ENCODE data around the gene MRGPRF. TPM values are rescaled to one million over a fixed set of nuclear protein-coding genes. Genes with fewer than 3 reads are reported as not detected.
"Not testable (repeated sequence)": the region's sequence is repeated elsewhere in the genome, so short reads cannot be mapped to it uniquely, and the experiment has no call there.

Gene MRGPRF
- total and polyA plus RNA-seq, 9 donors = 10.2 to 27.2 (median 20.0) TPM

GRCh38 chr11:69003866-69004367 is 9.1 kb downstream of the MRGPRF start:
- 86% methylated on average over 18 of the region's 20 CpGs for WGBS (ENCODE audit: insufficient coverage)
- no peak overlapping the region for H3K4me3 ChIP-seq (ENCODE audit: low read length)
- H3K9me3 ChIP-seq (replicated peaks; ENCODE audit: control insufficient read depth, low read depth, low read length) = no peaks in the 10 kb centered on the region
- peaks cover 3% of the 10 kb centered on the region for H3K27me3 ChIP-seq (ENCODE audit: control insufficient read depth, insufficient read depth, low read length)
- H3K36me3 ChIP-seq (ENCODE audit: control insufficient read depth, insufficient read depth, low read length) = peaks cover 35% of the 10 kb centered on the region
- no peak overlapping the region for H3K27ac ChIP-seq (ENCODE audit: low read length)
- H3K4me1 ChIP-seq (ENCODE audit: control insufficient read depth, insufficient read depth, low read length) = peaks cover 59% of the 10 kb centered on the region
- no peak for DNase-seq

GRCh38 chr11:69003301-69003865 is 9.7 kb downstream of the MRGPRF start:
- Histone ChIP-seq H3K27me3 (ENCODE audit: control insufficient read depth, insufficient read depth, low read length) (peaks cover 3% of the 10 kb centered on the region), H3K9me3 (replicated peaks; ENCODE audit: control insufficient read depth, low read depth, low read length) (no peaks in the 10 kb centered on the region), H3K36me3 (ENCODE audit: control insufficient read depth, insufficient read depth, low read length) (peaks cover 32% of the 10 kb centered on the region), H3K4me1 (ENCODE audit: control insufficient read depth, insufficient read depth, low read length) (peaks cover 59% of the 10 kb centered on the region), H3K27ac (ENCODE audit: low read length) (no peak overlapping the region), H3K4me3 (ENCODE audit: low read length) (no peak overlapping the region)
- 92% methylated on average over 9 of the region's 9 CpGs for WGBS (ENCODE audit: insufficient coverage)
- DNase-seq = no peak

GRCh38 chr11:69002570-69003231 is 10.3 kb downstream of the MRGPRF start:
- Histone ChIP-seq H3K4me1 (ENCODE audit: control insufficient read depth, insufficient read depth, low read length) (peaks cover 59% of the 10 kb centered on the region), H3K27ac (ENCODE audit: low read length) (peak overlapping the region; percentile 42), H3K4me3 (ENCODE audit: low read length) (no peak overlapping the region), H3K36me3 (ENCODE audit: control insufficient read depth, insufficient read depth, low read length) (peaks cover 27% of the 10 kb centered on the region), H3K27me3 (ENCODE audit: control insufficient read depth, insufficient read depth, low read length) (peaks cover 3% of the 10 kb centered on the region), H3K9me3 (replicated peaks; ENCODE audit: control insufficient read depth, low read depth, low read length) (no peaks in the 10 kb centered on the region)
- 65% methylated on average over 11 of the region's 13 CpGs for WGBS (ENCODE audit: insufficient coverage)
- no peak for DNase-seq

GRCh38 chr11:69002110-69002569 is 10.9 kb downstream of the MRGPRF start:
- no peak overlapping the region for H3K4me3 ChIP-seq (ENCODE audit: low read length)
- peaks cover 22% of the 10 kb centered on the region for H3K36me3 ChIP-seq (ENCODE audit: control insufficient read depth, insufficient read depth, low read length)
- 43% methylated on average over 2 of the region's 6 CpGs for WGBS (ENCODE audit: insufficient coverage)
- H3K27ac ChIP-seq (ENCODE audit: low read length) = peak overlapping the region; percentile 95
- no peak for DNase-seq
- peaks cover 3% of the 10 kb centered on the region for H3K27me3 ChIP-seq (ENCODE audit: control insufficient read depth, insufficient read depth, low read length)
- H3K4me1 ChIP-seq (ENCODE audit: control insufficient read depth, insufficient read depth, low read length) = peaks cover 61% of the 10 kb centered on the region
- H3K9me3 ChIP-seq (replicated peaks; ENCODE audit: control insufficient read depth, low read depth, low read length) = no peaks in the 10 kb centered on the region

- DNase-seq = peak; percentile 64
- H3K27me3 ChIP-seq (ENCODE audit: control insufficient read depth, insufficient read depth, low read length) = peaks cover 3% of the 10 kb centered on the region
- no peak overlapping the region for H3K4me3 ChIP-seq (ENCODE audit: low read length)
- peaks cover 61% of the 10 kb centered on the region for H3K4me1 ChIP-seq (ENCODE audit: control insufficient read depth, insufficient read depth, low read length)
- 50% methylated on average over 23 of the region's 23 CpGs for WGBS (ENCODE audit: insufficient coverage)
- H3K36me3 ChIP-seq (ENCODE audit: control insufficient read depth, insufficient read depth, low read length) = peaks cover 22% of the 10 kb centered on the region
- no peaks in the 10 kb centered on the region for H3K9me3 ChIP-seq (replicated peaks; ENCODE audit: control insufficient read depth, low read depth, low read length)
- peak overlapping the region; percentile 95 for H3K27ac ChIP-seq (ENCODE audit: low read length)
Observed at GRCh38 chr11:69001243-69002081, 11.6 kb downstream of the MRGPRF start.

GRCh38 chr11:69000831-69001242 is 12.2 kb downstream of the MRGPRF start:
- Histone ChIP-seq H3K36me3 (ENCODE audit: control insufficient read depth, insufficient read depth, low read length) (peaks cover 22% of the 10 kb centered on the region), H3K9me3 (replicated peaks; ENCODE audit: control insufficient read depth, low read depth, low read length) (no peaks in the 10 kb centered on the region), H3K27ac (ENCODE audit: low read length) (peak overlapping the region; percentile 95), H3K4me3 (ENCODE audit: low read length) (no peak overlapping the region), H3K4me1 (ENCODE audit: control insufficient read depth, insufficient read depth, low read length) (peaks cover 61% of the 10 kb centered on the region), H3K27me3 (ENCODE audit: control insufficient read depth, insufficient read depth, low read length) (peaks cover 3% of the 10 kb centered on the region)
- whole genome bisulfite sequencing (ENCODE audit: insufficient coverage) = 45% methylated on average over 6 of the region's 8 CpGs
- DNase-seq = peak; percentile 93

GRCh38 chr11:69000391-69000790 is 12.7 kb downstream of the MRGPRF start:
- H3K4me3 ChIP-seq (ENCODE audit: low read length) = no peak overlapping the region
- H3K27me3 ChIP-seq (ENCODE audit: control insufficient read depth, insufficient read depth, low read length) = peaks cover 3% of the 10 kb centered on the region
- peaks cover 20% of the 10 kb centered on the region for H3K36me3 ChIP-seq (ENCODE audit: control insufficient read depth, insufficient read depth, low read length)
- peak overlapping the region; percentile 95 for H3K27ac ChIP-seq (ENCODE audit: low read length)
- H3K9me3 ChIP-seq (replicated peaks; ENCODE audit: control insufficient read depth, low read depth, low read length) = no peaks in the 10 kb centered on the region
- H3K4me1 ChIP-seq (ENCODE audit: control insufficient read depth, insufficient read depth, low read length) = peaks cover 58% of the 10 kb centered on the region
- DNase-seq = no peak
- 100% methylated on average over 1 of the region's 5 CpGs for WGBS (ENCODE audit: insufficient coverage)

GRCh38 chr11:68999748-69000355 is 13.2 kb downstream of the MRGPRF start:
- Histone ChIP-seq H3K36me3 (ENCODE audit: control insufficient read depth, insufficient read depth, low read length) (peaks cover 14% of the 10 kb centered on the region), H3K27ac (ENCODE audit: low read length) (peak overlapping the region; percentile 95), H3K4me1 (ENCODE audit: control insufficient read depth, insufficient read depth, low read length) (peaks cover 59% of the 10 kb centered on the region)
- not testable (repeated sequence) for DNase-seq; H3K27me3 ChIP-seq (ENCODE audit: control insufficient read depth, insufficient read depth, low read length); H3K4me3 ChIP-seq (ENCODE audit: low read length); H3K9me3 ChIP-seq (replicated peaks; ENCODE audit: control insufficient read depth, low read depth, low read length)
- 86% methylated on average over 9 of the region's 12 CpGs for WGBS (ENCODE audit: insufficient coverage)

- Histone ChIP-seq H3K27ac (ENCODE audit: low read length) (peak overlapping the region; percentile 60), H3K9me3 (replicated peaks; ENCODE audit: control insufficient read depth, low read depth, low read length) (no peaks in the 10 kb centered on the region), H3K27me3 (ENCODE audit: control insufficient read depth, insufficient read depth, low read length) (peaks cover 6% of the 10 kb centered on the region), H3K4me3 (ENCODE audit: low read length) (no peak overlapping the region), H3K4me1 (ENCODE audit: control insufficient read depth, insufficient read depth, low read length) (peaks cover 66% of the 10 kb centered on the region), H3K36me3 (ENCODE audit: control insufficient read depth, insufficient read depth, low read length) (peaks cover 9% of the 10 kb centered on the region)
- WGBS (ENCODE audit: insufficient coverage) = 81% methylated on average over 5 of the region's 8 CpGs
- DNase-seq = no peak
Observed at GRCh38 chr11:68999093-68999747, 13.8 kb downstream of the MRGPRF start.
